ENCODE data around the gene ABCC1. TPM values are rescaled to one million over a fixed set of nuclear protein-coding genes. Genes with fewer than 3 reads are reported as not detected.
"Not testable (repeated sequence)": the region's sequence is repeated elsewhere in the genome, so short reads cannot be mapped to it uniquely, and the experiment has no call there.

ABCC1 gene
- total RNA-seq, 1 donor from 2014 or later, result 69.4 TPM

DNA sequence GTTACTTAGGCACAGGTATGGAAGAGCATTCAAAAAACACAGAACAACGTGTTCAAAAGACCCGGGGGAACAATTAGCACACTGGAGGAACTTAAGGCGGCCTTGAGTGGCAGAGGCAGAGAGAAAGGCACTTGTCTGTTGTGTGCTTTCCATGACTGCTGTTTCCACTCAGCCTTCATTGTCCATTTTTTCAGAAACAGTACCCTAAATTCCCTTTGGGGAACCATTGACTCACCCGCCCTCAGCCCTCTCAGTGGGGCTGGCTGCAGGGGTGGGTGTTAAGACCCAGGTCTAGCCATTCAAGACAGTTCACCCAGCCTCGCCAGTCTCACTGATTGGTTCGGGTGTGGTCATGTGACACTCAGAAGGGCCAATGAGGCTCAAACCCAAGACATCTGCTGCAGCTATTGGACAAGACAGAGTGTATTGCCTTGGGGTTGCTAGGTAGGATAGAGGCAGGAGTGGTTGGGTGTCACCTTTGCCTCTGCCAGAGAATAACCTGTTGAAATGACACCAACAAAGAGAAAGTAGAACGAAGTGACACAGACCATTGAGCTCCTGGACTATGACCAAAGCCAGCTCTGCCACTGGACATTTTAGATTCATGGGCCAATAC lies 41.4 kb upstream of the ABCC1 start:
- Mint-ChIP-seq H3K4me3 (no peak overlapping the region), H3K27me3 (ENCODE audit: low read depth) (no peaks in the 10 kb centered on the region), H3K36me3 (no peaks in the 10 kb centered on the region), H3K9me3 (peaks cover 5% of the 10 kb centered on the region), H3K27ac (no peak overlapping the region), H3K4me1 (no peaks in the 10 kb centered on the region)
- TF ChIP-seq, protein P1, sequence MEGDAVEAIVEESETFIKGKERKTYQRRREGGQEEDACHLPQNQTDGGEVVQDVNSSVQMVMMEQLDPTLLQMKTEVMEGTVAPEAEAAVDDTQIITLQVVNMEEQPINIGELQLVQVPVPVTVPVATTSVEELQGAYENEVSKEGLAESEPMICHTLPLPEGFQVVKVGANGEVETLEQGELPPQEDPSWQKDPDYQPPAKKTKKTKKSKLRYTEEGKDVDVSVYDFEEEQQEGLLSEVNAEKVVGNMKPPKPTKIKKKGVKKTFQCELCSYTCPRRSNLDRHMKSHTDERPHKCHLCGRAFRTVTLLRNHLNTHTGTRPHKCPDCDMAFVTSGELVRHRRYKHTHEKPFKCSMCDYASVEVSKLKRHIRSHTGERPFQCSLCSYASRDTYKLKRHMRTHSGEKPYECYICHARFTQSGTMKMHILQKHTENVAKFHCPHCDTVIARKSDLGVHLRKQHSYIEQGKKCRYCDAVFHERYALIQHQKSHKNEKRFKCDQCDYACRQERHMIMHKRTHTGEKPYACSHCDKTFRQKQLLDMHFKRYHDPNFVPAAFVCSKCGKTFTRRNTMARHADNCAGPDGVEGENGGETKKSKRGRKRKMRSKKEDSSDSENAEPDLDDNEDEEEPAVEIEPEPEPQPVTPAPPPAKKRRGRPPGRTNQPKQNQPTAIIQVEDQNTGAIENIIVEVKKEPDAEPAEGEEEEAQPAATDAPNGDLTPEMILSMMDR (IDR thresholded peaks at IDR 0.05; ENCODE audit: unreplicated experiment), result no peak
- DNase-seq (ENCODE audit: low spot score in 2 of 2, unreplicated experiment in 2 of 2), result no peak

DNA sequence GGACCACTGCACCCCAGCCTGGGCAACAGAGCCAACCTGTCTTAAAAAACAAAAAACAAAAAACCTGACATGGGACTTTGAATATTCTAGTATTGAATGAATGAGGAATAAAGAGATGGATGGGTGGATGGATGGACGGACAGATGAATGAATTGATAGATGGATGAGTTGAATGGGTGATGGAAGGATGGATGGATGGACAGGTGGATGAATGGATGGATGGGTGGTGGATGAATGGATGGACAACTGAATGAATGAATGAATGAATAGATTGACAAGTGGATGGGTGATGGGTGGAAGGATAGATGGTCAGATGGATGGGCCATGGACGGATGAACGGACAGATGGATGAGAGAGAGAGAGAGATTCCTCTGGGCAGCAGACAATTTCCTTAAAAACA lies 38.2 kb upstream of the ABCC1 start:
- DNase-seq (ENCODE audit: low spot score in 2 of 2, unreplicated experiment in 2 of 2), result no peak
- H3K4me1 Mint-ChIP-seq, result no peaks in the 10 kb centered on the region
- TF ChIP-seq, protein P1 (IDR thresholded peaks at IDR 0.05; ENCODE audit: unreplicated experiment), result no peak
- H3K9me3 Mint-ChIP-seq, result peaks cover 7% of the 10 kb centered on the region
- H3K4me3 Mint-ChIP-seq, result no peak overlapping the region
- no peaks in the 10 kb centered on the region for H3K36me3 Mint-ChIP-seq
- H3K27ac Mint-ChIP-seq, result no peak overlapping the region
- H3K27me3 Mint-ChIP-seq (ENCODE audit: low read depth), result no peaks in the 10 kb centered on the region

DNA sequence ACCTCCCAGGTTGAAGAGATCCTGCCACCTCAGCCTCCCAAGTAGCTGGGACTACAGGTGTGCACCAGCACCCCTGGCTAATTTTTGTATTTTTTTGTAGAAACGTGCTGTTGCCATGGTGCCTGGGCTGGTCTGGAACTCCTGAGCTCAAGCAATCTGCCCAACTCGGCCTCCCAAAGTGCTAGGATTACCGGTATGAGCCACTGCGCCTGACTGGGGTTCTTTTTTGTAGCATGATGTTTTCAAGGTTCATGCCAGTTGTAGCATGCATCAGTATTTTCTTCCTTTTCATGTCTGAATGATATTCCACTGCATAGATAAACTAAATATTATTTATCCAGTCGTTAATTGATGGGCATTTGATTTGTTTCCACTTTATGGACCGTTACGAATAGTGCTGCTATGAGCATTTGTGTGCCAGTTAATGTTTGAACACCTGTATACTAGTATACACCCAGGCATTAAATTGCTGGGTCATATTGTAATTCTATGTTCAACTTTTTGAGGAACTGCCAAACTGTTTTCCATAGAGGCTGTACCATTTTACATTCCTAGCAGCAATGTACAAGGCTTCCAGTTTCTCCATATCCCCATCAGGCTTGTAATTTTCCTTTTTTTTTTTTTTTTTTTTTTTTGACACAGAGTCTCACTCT lies 36.2 kb upstream of the ABCC1 start:
- H3K27ac Mint-ChIP-seq, result no peak overlapping the region
- H3K27me3 Mint-ChIP-seq (ENCODE audit: low read depth), result no peaks in the 10 kb centered on the region
- no peaks in the 10 kb centered on the region for H3K4me1 Mint-ChIP-seq
- no peak overlapping the region for H3K4me3 Mint-ChIP-seq
- H3K9me3 Mint-ChIP-seq, result peaks cover 7% of the 10 kb centered on the region
- no peaks in the 10 kb centered on the region for H3K36me3 Mint-ChIP-seq
- no peak for DNase-seq (ENCODE audit: low spot score in 2 of 2, unreplicated experiment in 2 of 2)
- TF ChIP-seq, protein P1 (IDR thresholded peaks at IDR 0.05; ENCODE audit: unreplicated experiment), result no peak

DNA sequence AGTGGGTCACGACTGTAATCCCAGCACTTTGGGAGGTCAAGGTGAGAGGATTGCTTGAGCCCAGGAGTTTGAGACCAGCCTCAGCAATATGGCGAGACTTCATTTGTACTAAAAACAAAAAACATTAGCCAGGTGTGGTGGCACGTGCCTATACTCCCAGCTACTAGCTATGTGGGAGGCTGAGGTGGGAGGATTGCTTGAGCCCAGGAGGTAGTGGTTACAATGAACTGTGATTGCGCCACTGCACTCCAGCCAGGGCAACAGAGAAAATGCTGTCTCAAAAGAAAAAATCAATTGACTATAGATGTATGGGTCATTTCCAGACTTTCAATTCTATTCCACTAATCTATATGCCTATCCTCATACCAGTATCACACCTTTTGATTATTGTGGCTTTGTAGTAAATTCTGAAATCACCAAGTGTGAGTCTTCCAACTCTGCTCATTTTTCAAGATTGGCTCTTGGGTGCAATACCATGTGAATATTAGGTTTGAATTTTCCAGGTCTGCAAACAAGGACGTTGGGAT lies 33.8 kb upstream of the ABCC1 start:
- Mint-ChIP-seq H3K27me3 (ENCODE audit: low read depth) (no peaks in the 10 kb centered on the region), H3K36me3 (no peaks in the 10 kb centered on the region), H3K27ac (no peak overlapping the region), H3K4me1 (no peaks in the 10 kb centered on the region), H3K4me3 (no peak overlapping the region), H3K9me3 (peaks cover 7% of the 10 kb centered on the region)
- TF ChIP-seq, protein P1 (IDR thresholded peaks at IDR 0.05; ENCODE audit: unreplicated experiment), result no peak
- DNase-seq (ENCODE audit: low spot score in 2 of 2, unreplicated experiment in 2 of 2), result no peak

DNA sequence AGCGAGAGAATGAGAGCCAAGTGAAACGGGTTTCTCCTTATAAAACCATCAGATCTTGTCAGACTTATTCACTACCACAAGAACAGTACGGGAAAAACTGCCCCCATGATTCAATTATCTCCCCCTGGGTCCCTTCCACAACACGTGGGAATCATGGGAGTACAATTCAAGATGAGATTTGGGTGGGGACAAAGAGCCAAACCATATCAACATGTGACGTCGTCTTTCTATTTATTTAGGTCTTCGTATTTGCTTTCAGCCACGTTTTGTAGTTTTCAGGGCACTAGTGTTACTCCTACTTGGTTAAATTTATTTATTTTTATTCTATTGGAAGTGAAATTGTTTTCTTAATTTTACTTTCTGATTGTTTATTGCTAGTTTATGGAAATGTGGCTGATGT lies 33.1 kb upstream of the ABCC1 start:
- H3K27me3 Mint-ChIP-seq (ENCODE audit: low read depth), result no peaks in the 10 kb centered on the region
- H3K27ac Mint-ChIP-seq, result no peak overlapping the region
- H3K9me3 Mint-ChIP-seq, result peaks cover 7% of the 10 kb centered on the region
- H3K4me1 Mint-ChIP-seq, result no peaks in the 10 kb centered on the region
- DNase-seq (ENCODE audit: low spot score in 2 of 2, unreplicated experiment in 2 of 2), result no peak
- TF ChIP-seq, protein P1 (IDR thresholded peaks at IDR 0.05; ENCODE audit: unreplicated experiment), result no peak
- no peak overlapping the region for H3K4me3 Mint-ChIP-seq
- H3K36me3 Mint-ChIP-seq, result no peaks in the 10 kb centered on the region

DNA sequence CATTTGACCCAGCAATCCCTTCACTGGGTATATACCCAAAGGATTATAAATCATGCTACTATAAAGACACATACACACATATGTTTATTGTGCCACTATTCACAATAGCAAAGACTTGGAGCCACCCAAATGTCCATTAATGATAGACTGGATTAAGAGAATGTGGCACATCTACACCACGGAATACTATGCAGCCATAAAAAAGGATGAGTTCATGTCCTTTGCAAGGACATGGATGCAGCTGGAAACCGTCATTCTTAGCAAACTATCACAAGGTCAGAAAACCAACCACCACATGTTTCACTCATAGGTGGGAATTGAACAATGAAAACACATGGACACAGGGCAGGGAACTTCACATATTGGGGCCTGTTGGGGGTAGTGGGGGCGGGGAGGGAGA lies 31.1 kb upstream of the ABCC1 start:
- not testable (repeated sequence) for H3K36me3 Mint-ChIP-seq; H3K9me3 Mint-ChIP-seq; H3K4me1 Mint-ChIP-seq; DNase-seq (ENCODE audit: low spot score in 2 of 2, unreplicated experiment in 2 of 2); H3K27ac Mint-ChIP-seq; H3K27me3 Mint-ChIP-seq (ENCODE audit: low read depth); H3K4me3 Mint-ChIP-seq
